Nephron (organoid): ENCODE results near the gene ITGB6.

ENCODE experiments used
- H3K27ac Mint-ChIP-seq, 3 experiments: 2 replicates each; pipeline ENCODE4 v1.8.0; 2020; ENCODE audit warnings: mixed read lengths in 3 of 3, mild to moderate bottlenecking in 2 of 3, moderate library complexity in 1 of 3
- H3K27me3 Mint-ChIP-seq: 2 replicates; pipeline ENCODE4 v1.8.0; 2021; ENCODE audit warnings: low read depth, mild to moderate bottlenecking, moderate library complexity, mixed read lengths
- H3K36me3 Mint-ChIP-seq: 2 replicates; pipeline ENCODE4 v1.8.0; 2020; ENCODE audit warnings: low read depth, mixed read lengths
- H3K4me1 Mint-ChIP-seq: 2 replicates; pipeline ENCODE4 v1.8.0; 2020; ENCODE audit warnings: mixed read lengths
- H3K4me3 Mint-ChIP-seq, 3 experiments: 2 replicates each; pipeline ENCODE4 v1.8.0; 2020; ENCODE audit warnings: mild to moderate bottlenecking in 3 of 3, mixed read lengths in 3 of 3, moderate library complexity in 2 of 3
- H3K9me3 Mint-ChIP-seq: 2 replicates; pipeline ENCODE4 v1.8.0; 2020; ENCODE audit warnings: mixed read lengths
- TF ChIP-seq, protein P1 (sequence below), 3 experiments: fragments of 200-600 bp; sonication (generic); IDR thresholded peaks; one replicate each; pipeline ENCODE4 v1.5.0; 2021; ENCODE audit warnings: antibody characterized with exemption in 3 of 3; ENCODE audit not compliant: unreplicated experiment in 3 of 3

Gene ITGB6

DNA sequence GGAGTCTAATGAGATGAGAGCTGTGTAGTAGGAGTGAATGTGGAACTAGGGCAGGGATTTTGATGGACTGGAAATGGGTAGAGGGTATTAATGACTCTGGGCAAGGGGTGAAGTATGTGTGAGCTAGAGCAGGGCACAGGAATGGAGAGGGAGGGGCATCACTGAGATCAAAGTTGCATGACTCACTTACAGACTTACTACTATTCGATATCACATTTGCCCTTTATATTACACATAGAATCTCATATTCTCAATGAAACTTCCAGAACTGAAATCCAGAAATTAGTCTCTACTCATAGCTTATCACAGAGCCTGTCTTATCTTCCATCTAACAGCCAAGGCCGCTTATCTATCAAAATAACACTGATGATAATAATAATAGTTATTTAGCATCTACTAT, 20.0 kb upstream of the ITGB6 start:
- Mint-ChIP-seq H3K9me3 (no peaks in the 10 kb centered on the region), H3K27me3 (peaks cover 3% of the 10 kb centered on the region), H3K27ac (peak overlapping the region; percentile 7 to 93 (median 17)), H3K4me1 (peaks cover 65% of the 10 kb centered on the region), H3K36me3 (no peaks in the 10 kb centered on the region), H3K4me3 (no peak overlapping the region)
- TF ChIP-seq, protein P1, sequence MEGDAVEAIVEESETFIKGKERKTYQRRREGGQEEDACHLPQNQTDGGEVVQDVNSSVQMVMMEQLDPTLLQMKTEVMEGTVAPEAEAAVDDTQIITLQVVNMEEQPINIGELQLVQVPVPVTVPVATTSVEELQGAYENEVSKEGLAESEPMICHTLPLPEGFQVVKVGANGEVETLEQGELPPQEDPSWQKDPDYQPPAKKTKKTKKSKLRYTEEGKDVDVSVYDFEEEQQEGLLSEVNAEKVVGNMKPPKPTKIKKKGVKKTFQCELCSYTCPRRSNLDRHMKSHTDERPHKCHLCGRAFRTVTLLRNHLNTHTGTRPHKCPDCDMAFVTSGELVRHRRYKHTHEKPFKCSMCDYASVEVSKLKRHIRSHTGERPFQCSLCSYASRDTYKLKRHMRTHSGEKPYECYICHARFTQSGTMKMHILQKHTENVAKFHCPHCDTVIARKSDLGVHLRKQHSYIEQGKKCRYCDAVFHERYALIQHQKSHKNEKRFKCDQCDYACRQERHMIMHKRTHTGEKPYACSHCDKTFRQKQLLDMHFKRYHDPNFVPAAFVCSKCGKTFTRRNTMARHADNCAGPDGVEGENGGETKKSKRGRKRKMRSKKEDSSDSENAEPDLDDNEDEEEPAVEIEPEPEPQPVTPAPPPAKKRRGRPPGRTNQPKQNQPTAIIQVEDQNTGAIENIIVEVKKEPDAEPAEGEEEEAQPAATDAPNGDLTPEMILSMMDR (IDR thresholded peaks at IDR 0.05; ENCODE audit: unreplicated experiment in 3 of 3), result no peak

DNA sequence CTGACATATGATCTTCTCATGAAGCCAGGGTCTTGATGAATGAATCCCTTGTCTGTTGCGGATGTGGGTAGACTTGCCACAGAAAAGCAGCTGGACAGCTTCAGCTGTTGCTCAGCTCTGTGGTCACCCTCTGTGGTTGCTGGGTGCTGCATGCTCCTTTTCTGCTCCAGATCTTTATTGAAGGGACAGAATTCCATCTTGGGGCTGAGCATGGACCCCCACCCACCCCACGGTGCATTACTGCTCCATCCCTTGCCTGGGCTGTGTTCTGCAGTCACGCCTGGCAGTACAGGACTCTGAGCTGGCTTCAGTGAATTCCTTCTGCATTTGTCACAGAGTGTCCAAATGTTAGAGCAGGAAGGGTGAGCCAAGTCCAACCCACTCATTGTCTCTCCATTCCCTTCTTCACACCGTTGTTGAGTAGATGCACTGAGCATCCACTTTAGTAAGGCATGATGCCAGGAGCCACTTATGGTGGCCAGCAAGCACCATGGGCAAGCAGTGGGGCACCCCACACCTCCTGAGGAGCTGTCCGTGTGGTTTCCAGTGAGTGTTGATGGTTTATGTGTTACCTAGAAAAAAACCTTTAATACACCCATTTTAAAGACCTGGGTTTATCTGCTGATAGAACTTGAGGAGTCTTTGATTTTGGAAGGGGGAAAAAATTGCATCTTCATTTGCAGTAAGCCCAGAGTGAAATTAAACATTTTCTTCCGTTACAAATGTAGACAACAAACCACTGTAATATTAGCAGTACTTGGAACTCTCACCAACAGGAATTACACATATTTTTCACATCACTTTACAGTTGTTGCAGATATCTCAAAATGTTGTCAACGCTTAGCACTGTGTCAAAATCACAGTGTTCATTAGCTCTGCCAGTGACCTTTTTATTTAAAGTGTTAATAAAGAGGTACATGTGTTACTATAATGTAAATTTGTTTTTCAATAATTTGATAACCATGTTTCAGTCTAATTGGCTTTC, 14.7 kb upstream of the ITGB6 start:
- Mint-ChIP-seq H3K4me1 (peaks cover 60% of the 10 kb centered on the region), H3K27me3 (no peaks in the 10 kb centered on the region), H3K9me3 (peaks cover 3% of the 10 kb centered on the region), H3K36me3 (no peaks in the 10 kb centered on the region), H3K4me3 (peak overlapping the region in 1 of 3 experiments; percentile 62), H3K27ac (peak overlapping the region; percentile 73 to 92 (median 84))
- TF ChIP-seq, protein P1 (IDR thresholded peaks at IDR 0.05; ENCODE audit: unreplicated experiment in 3 of 3), result no peak

DNA sequence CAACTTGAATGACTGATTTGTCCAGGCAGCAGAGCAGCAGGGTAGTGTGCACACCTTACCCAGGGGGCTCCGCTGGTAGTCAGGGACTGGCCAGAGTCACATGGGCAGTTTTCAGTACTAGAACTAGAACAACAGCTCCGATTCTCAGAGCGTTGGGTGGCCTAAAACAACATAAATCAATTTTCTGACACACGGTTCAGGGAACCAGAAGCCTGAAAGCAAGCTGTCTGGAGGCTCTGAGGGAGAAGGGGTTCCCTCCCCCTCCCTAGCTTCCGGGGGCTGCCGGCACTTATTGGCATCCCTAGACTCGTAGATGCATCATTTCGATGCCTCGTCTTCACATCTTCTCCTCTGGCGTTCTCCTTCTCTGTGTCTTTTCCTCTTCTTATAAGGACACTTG, 13.4 kb upstream of the ITGB6 start:
- no peaks in the 10 kb centered on the region for H3K36me3 Mint-ChIP-seq

DNA sequence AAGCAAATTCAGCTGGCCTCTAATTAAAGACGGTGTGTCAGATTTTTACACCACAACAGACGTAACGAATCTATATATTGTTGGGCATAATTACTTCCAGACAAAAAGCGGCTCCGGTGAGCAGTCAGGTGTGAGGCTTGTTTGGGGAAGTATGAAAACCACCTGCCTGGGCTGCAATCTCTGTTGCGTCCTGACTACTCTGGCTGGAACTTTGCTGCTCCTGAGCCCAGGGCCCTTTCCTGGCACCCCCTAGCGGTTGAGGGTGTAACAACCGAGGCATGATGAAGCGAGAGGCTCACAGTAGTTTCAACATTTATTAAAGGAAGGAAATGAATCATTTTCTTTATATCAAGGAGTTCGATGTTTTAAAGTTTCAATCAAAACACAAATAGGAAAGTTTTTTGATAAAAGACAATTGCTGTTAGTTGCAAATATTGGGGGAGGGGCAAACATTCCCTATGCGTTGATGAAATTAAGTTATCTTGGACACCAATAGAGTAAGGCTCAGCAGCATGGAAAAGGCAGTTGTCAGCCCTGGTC, 10.6 kb upstream of the ITGB6 start:
- Mint-ChIP-seq H3K4me1 (peaks cover 66% of the 10 kb centered on the region), H3K27ac (peak overlapping the region; percentile 8 to 53 (median 46)), H3K36me3 (no peaks in the 10 kb centered on the region), H3K27me3 (no peaks in the 10 kb centered on the region), H3K4me3 (no peak overlapping the region), H3K9me3 (peaks cover 4% of the 10 kb centered on the region)
- TF ChIP-seq, protein P1 (IDR thresholded peaks at IDR 0.05; ENCODE audit: unreplicated experiment in 3 of 3), result peak; percentile 56 to 75 (median 58)

More for the DNA sequence above, 13.4 kb upstream of the ITGB6 start:
- no peaks in the 10 kb centered on the region for H3K27me3 Mint-ChIP-seq
- H3K27ac Mint-ChIP-seq, result peak overlapping the region in 2 of 3 experiments; percentile 84 to 92
- no peak overlapping the region for H3K4me3 Mint-ChIP-seq
- peaks cover 71% of the 10 kb centered on the region for H3K4me1 Mint-ChIP-seq
- TF ChIP-seq, protein P1 (IDR thresholded peaks at IDR 0.05; ENCODE audit: unreplicated experiment in 3 of 3), result no peak
- H3K9me3 Mint-ChIP-seq, result peaks cover 3% of the 10 kb centered on the region

DNA sequence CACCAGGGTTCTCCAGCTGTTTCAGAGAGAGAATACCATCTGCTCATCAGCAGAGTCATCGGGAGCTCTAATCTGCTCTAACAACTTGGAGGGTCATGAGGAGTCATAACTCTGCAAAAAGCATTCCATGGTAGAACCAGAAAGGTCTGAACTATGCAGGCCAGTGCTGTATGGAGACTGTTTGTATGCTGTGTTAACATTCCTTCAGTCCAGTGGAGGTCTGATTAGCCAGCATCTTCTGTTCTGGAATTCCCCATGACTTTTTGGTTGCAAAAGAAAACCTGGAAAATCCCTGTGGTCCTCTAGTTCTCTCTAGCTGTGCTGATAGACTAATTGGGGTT, 9.4 kb upstream of the ITGB6 start:
- Mint-ChIP-seq H3K4me3 (no peak overlapping the region), H3K9me3 (peaks cover 5% of the 10 kb centered on the region), H3K27ac (peak overlapping the region in 2 of 3 experiments; percentile 86 to 87), H3K4me1 (peaks cover 55% of the 10 kb centered on the region), H3K27me3 (no peaks in the 10 kb centered on the region), H3K36me3 (no peaks in the 10 kb centered on the region)
- TF ChIP-seq, protein P1 (IDR thresholded peaks at IDR 0.05; ENCODE audit: unreplicated experiment in 3 of 3), result no peak
